SK-N-MC (cell line): ENCODE data around the gene KLHL33.

Source experiments
- EZH2 ChIP-seq: fragments of 200-600 bp; sonication (generic); IDR thresholded peaks from one replicate; pipeline ENCODE4 v1.6.1; 2017; ENCODE audit warnings: antibody characterized with exemption
- FOXP2 ChIP-seq: optimal IDR thresholded peaks from 2 replicates; pipeline ENCODE3; 2011; ENCODE audit warnings: mild to moderate bottlenecking, moderate library complexity; ENCODE audit not compliant: insufficient read depth; ENCODE audit errors: extremely low read length, control extremely low read depth
- POLR2AphosphoS5 ChIP-seq: IDR thresholded peaks from 2 replicates; pipeline ENCODE4 v1.6.1; 2012; ENCODE audit warnings: mild to moderate bottlenecking, low read depth, low read length, borderline replicate concordance

DNA sequence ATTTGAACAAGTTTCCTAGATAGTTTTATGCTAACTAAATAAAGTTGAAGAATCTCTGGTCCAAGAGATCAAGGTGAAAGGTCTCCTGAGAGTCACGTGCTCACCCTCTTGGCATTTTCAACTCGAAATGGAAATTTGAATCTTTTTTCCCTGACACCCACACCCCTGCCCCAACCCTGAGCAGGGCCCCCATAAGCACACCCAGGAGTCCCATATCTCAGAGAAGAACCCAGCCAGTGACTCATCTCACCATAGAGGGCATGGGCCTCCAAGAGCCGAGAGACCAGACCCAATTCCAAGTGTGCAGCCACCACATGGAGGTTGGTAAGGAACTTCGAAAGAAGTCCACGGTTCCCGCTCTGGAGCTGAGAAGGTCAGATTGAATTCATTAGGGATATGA, 55.3 kb downstream of the KLHL33 start:
- TF ChIP-seq POLR2AphosphoS5 (no peak), EZH2 (no peak), FOXP2 (no peak)
